ENCODE results near the gene PTPRM. TPM values are rescaled to one million over a fixed set of nuclear protein-coding genes. Genes with fewer than 3 reads are reported as not detected.
A peak's percentile ranks its signal among the peaks of the same experiment; 100 is the strongest.

Gene PTPRM
- total RNA-seq, 1 donor from 2014 or later = 40.1 TPM

DNA sequence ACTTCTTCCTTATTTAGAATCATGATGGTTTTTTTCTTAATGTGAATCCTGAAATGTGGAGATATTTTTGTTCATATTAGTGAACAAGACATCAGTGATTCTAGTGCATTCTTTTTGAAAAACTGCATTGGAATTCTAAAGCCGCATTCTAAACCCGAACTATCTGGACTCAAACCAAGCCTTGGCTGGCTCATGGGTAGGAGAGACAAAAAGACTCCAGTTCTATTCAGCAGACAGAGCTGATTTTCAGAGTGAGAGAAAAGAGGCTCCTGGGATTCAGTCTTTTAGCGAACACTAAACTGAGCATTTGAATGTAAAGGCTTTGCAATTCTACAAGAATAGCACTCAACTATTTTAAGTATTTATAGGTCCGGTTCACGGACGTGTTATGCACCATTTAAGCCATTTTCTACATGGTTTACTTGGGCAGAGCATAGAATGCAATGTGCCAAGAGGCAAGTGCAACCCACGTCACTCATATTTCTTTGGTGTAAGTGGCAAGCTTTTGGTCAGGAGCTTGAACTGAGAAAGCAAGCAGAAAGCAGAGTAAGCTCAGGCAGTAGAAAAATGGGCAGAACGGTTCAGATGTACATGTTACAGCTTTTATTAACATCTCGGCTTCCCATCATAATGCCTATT lies 814.8 kb downstream of the PTPRM start:
- no peak for DNase-seq (ENCODE audit: low read depth in 2 of 2)

DNA sequence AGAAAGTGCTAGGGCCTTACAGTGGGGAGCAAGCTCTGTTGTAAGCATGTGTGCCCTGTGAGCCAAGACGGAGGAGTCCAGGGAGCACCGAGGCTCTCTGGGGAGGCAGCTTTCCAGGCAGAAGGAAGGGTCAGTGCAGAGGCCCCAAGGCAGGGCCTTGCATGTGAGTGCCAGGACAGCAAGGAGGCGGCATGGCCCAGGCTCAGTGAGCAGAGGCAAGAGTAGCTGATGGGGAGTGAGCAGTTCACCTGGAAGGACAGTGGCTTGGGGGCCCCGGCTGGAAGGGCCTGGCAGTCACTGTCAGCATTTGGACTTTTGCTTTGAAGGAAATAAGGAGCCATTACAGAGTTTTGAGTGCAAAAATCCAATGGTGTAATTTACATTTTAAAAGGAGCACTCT lies 818.3 kb downstream of the PTPRM start:
- DNase-seq (ENCODE audit: low read depth in 2 of 2) = no peak

DNA sequence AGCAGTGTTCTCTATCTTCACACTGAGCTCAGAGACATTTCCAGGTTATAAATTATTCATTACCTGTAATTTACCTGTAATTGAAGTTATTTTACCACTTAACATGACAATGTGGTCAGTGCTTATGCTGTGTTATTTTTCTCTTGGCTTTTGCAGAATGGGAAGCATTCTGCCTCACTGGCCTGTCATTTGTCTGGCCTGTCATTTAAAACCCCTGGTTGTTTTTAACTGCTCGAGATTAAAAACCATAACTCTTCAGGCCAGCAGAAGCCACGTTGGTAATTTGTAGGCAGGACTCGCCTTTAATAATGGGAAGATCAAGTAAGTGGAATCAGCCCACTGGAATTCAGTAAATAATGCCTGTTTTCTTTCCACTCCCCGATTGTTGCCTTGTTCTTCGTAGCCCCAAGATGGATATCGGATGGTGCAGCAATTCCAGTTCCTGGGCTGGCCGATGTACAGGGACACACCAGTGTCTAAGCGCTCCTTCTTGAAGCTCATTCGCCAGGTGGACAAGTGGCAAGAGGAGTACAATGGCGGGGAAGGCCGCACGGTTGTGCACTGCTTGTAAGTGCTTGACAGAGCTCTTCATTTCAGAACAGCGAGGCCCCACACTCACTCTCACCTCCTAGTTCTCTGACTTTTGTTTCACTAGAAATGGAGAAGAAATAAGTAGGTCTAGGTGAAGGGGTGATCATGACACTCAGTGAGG lies 819.7 kb downstream of the PTPRM start:
- DNase-seq (ENCODE audit: low read depth in 2 of 2) = no peak

DNA sequence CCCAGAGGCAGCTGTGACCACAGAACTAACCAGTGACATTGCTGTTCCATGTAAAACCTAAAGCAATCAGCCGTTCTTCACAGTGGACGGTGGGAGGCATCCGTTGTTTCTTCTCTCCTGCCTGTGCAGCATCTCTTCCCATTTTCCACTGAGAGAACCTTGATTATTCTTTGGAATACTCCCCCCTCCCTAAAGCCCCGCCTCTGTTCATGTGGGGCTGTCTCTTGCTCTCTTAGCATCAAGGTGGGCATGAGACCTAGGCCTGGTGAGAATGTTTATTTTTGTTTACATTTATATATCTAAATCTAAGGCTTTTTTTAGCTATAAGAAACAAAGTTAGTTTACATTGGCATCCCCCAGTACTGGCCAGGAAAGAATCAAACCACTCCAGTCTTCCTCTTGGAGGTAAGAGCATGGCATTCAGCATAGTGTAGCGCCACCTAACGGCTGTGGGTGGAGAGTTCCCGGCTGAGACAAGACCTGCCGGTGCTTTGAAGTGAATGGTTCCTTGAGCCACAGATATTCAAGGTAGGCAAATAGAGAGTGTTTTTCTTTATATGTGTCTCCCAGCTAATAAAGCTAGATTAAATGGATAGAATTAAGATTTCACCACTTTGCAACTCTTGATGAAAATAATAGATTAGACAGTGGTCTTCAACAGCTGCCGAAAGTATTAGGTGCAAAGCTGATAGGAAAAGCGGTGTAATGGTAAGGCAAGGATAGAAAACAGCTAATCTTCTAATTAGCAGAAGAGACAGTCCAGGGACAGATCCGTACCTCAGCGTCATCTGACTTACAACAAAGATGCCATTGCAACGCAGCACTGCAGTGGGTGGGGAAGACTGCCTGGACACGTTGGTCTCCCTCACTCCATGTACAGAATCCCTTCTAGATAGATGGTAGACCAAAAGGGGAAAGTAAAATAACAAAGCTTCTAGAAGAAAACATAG lies 822.5 kb downstream of the PTPRM start:
- peak; percentile 82 to 90 for DNase-seq (ENCODE audit: low read depth in 2 of 2)

DNA sequence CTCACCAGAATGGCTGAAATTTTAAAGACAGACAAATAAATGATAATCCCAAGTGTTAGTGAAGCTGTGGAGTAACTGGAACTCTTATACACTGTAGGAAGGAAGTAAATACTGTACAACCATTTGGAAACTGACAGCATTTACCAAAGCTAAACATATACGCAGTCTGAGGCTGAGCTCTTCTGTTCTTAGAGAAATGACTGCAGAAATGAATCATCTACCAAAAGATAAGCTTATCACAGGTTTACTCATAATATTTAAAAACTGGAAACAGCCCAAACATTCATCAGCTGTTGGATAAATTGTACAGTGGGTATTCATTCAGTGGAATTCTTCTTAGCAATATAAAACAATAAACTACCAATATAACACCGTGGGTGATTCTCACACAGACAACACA lies 824.0 kb downstream of the PTPRM start:
- peak in 1 of 2 donors; percentile 6 for DNase-seq (ENCODE audit: low read depth in 2 of 2)

DNA sequence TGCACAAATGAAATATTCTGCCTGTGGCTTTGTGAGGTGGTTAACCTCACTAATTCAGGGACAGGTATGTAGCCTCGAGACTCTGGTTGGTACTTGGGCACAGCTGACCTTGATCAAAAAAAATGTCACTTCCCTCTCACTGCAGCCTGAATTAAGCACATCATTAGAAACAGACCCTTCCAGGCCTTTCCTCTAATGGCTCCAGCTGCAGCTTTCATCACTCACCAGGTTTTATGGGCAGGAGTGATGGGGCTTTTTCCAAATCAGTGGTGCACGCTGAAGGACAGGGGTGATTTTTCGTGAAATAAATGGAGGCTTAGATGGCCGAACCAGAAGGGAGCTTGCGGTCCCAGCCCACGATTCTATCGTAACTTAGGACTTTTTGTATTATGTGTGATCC lies 829.1 kb downstream of the PTPRM start:
- DNase-seq (ENCODE audit: low read depth in 2 of 2) = no peak

DNA sequence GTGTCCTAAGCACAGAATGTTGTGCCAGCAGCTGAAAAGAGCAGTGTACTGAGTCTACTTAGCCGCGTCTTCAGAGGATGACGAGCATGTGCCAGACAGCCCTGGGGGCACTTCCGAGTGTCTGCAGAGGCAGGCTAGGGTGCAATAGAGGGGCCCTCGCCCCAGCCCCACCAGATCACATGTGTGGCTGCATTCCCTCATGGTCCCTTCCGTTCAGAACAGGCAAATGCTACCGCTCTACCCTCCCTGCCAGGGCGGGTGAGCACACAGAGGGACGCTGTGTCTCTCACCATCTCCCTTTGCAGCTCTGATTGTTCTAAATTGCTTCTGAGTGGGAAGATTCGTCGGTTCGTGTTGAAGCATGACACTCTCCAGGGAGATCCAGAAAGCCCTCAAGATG lies 829.9 kb downstream of the PTPRM start:
- DNase-seq (ENCODE audit: low read depth in 2 of 2) = no peak

DNA sequence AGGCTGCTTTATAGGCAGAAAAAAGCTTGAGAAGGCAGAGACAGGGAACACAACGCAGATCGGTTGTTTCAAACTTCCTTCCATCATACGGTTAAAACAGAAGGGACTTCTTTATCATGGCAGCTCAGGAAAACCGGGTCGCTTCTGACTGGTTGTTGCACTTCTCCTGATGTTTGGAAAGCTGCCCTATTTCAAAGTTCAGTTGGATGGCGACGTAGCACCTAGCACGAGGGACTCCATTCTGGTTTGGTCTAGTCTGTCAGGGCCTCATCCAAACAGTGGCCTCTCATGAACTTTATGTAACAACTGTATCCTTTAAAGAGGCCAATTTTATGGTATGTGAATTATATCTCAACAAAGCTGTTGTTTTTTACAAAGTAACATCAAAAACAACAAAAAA lies 832.0 kb downstream of the PTPRM start:
- no peak for DNase-seq (ENCODE audit: low read depth in 2 of 2)

DNA sequence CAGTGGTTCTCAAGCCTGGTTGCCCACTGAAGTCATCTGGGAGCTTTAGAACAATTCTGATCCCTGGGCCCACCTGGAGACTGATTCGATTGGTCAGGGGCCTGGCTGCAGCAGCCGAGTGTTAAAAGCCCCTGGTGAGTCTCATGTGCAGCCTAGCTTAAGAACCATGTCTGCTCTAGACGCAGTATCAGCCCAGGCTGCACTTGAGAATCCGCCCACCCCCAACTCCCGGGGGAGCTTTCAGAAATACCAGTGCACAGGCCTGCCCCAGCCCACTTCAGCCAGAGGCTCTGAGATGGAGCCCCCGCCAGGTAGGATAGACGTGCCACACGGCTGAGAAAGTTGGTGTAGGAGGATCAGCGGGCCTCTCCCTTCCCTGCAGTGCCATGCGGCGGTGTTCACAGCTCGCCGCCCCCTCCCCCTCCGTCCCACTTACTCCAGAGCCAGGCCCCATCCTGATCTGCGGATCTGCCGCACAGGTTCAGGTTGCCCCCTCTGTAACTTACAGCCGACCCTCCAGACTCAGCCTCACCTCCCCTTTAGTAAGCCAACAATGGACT lies 833.2 kb downstream of the PTPRM start:
- no peak for DNase-seq (ENCODE audit: low read depth in 2 of 2)

DNA sequence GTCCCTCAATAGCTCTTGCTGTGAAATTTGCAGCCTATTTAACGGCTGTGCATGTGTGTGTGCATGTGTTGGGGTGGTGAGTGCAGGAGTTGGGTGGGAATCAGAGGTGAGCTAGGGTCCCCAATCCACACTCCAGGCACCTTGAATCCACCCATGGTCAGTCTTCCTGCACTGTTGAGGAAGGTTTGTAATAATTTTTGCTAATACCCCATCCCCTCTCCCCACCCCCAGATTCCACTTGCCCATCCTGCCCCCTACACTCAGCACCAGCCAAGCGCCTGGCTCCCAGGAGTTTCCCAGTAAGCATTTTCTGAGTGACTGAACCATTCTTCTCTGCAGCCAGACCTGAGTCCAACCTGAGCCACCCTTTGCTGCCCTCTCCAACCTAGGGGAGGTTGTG lies 833.7 kb downstream of the PTPRM start:
- DNase-seq (ENCODE audit: low read depth in 2 of 2) = no peak

DNA sequence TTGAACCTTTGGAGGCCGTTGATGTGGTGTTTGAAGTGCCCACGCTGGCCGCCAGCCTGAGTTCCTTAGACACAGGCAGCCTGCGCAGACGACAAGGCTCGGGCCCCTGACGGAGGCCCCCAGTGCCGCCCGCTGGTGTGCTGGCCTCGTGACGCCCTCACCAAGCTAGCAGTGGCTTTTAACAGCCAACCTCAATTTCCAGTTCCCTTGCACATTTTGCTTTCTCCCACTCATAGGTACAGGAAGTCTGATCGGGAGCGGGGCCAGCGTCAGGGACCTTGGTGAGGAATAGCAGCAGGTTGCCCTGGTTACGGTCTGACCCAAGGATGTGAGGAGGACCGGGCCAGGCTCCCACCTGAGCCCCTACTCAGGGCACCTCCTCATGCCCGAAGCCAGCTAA lies 834.5 kb downstream of the PTPRM start:
- no peak for DNase-seq (ENCODE audit: low read depth in 2 of 2)

DNA sequence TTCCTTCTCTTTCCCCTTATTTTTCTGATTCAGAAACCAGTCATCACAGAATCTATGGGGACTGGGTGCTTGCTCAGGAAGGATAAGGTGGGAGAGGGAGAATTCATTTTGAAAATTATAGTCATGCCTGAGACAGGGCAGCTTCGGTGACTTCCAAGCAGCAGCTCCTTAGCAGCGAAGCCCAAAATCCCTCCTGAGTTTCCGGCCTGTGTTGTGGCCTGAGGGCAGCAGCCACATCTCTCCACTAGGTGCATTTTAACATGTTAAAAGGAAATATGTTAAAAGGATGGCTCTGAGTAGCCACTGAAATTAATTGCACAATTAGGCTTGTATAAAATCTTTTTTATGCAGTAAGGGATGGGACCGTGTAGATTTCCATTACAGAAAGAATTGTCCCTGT lies 835.1 kb downstream of the PTPRM start:
- DNase-seq (ENCODE audit: low read depth in 2 of 2) = no peak

DNA sequence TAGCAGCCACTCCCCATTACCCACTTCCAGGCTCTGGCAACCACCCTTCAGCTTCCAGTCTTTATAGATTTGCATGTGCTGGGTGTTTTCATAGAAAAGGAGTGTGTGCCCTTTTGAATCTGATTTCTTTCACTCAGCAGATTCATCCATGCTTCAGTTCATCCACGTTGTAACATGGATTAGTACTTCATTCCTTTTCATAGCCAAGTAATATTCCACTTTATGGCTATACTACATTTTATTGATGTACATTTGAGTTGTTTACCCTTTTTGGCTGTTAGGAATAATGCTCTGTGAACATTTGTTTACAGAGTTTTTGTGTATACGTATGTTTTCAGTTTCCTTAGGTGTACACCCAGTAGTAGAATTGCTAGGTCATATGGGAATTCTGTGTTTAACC lies 836.6 kb downstream of the PTPRM start:
- DNase-seq (ENCODE audit: low read depth in 2 of 2) = no peak

DNA sequence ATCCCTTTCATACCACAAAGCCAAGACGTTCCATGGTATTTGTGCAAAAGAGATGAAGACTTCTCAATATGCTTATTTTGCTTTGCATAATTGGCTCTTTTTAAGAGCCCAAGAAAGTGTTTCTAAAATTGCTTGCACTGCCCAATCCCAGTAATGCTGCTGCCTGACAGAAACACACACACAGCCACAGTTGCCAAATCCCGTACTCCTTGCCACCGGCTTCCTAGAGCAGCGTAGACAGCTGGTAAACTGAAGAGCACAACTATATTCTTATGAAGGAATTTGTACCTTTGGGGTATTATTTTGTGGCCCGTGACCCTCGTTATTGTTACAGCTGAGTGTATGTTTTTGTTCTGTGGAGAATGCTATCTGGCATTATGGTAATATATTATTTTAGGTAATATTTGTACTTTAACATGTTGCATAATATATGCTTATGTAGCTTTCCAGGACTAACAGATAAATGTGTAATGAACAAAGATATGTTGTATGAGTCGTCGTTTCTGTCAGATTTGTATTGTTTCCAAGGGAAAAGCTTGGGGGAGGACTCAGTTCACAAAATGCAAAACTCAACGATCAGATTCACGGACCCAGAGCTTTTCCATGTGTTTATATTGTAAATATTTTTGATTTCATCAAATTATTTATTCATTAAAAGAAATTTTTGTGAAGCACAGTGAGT lies 839.2 kb downstream of the PTPRM start:
- DNase-seq (ENCODE audit: low read depth in 2 of 2) = no peak

DNA sequence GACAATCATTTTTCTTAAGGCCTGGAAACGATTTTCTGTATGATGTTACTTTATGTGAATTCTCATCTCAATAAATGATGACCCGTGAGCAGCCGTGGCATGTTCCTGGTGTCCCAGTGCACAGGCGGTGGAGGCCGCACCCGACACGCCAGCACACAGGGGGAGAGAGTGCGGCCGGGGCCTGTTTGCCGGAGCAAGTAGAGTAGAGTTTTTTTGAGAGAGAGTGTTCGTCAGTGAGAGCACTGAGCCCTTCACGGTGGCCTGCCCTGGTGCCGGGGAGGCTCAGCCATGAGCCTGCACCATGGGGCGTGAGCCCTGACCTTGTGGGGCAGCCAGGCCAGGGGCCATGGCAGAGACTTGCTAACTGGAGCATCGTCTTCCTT lies 839.7 kb downstream of the PTPRM start:
- no peak for DNase-seq (ENCODE audit: low read depth in 2 of 2)

DNA sequence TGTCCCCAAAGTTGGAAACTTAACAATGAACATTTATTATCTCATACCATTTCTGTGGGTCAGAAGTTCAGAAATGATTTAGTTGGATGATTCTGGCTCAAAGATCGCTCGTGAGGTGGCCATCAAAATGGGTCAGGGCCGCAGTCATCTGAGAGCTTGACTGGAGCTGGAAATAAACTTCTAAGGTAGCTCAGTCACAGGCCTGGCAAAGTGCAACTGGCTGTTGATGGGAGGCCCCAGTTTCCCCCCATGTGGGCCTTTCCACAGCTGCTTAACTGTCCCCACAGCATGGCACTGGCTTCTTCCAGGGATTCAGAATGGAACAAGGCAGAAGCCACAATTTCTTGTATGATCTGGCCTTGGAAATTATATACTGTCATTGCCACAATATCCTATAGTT lies 842.0 kb downstream of the PTPRM start:
- DNase-seq (ENCODE audit: low read depth in 2 of 2) = no peak

DNA sequence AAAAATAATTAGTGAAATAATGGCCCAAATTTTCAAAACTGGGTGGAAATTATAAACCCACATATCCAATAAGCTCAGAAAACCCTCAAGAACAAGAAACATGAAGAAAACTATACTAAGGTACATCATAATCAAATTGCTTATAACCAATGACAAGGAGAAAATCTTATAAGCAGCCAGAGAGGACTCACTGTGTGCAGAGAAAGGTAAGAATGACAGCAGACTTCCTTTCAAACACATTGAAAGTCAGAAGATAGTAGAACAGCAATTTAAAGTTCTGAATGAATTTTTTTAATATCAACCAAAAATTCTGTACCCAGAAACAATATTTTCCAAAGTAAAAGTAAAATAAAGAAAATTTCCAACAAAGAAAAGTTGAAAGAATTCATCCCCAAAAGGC lies 844.4 kb downstream of the PTPRM start:
- DNase-seq (ENCODE audit: low read depth in 2 of 2) = no peak

DNA sequence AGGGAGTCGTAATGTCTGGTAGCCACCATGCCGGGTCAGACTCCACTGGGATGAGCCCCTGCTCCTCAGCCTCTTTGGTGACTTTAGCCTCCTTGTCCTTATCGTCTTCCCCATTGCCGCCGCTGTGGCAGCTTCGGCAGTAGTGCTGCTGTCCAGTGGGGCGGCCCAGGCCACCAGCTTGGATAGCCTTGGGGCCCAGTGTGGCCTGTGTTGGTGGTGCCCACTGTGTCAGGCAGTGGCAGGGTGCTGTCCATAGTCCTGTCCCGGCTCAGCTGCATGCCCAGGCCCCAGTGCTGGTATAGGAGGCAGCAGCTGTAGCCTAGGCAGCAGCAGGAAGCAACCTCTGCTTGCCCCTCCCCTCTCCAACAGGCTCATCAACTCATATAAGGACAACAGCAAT lies 845.0 kb downstream of the PTPRM start:
- no peak for DNase-seq (ENCODE audit: low read depth in 2 of 2)

DNA sequence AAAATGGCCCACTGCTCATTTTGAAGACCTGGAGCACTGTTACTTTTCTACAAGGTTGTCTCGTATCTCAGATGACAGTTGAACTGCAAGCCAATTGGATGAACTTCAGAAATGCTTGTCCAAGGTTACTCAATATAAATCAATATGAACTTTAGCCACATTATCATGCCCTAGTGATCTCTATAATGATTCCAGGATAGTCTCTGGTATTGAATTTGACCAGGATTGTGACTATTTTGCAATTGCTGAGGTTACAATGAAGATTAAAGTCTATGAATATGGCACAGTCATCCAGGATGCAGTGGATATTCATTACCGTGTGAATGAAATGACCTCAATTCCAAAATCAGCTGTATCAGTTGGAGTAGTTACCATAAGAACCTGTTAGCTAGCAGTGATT lies 846.1 kb downstream of the PTPRM start:
- DNase-seq (ENCODE audit: low read depth in 2 of 2) = no peak

DNA sequence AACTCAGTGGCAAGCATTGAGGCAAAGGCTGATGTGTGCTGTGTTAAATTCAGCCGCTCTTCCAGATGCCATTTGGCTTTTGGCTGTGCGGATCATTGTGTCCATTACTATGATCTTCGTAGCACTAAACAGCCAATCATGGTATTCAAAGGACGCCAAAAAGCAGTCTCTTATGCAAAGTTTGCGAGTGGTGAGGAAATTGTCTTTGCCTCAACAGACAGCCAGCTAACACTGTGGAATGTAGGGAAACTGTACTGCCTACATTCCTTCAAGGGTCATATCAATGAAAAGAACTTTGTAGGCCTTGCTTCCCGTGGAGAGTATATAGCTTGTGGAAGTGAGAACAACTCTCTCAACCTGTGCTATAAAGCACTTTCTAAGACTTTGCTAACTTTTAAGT lies 846.6 kb downstream of the PTPRM start:
- DNase-seq (ENCODE audit: low read depth in 2 of 2) = no peak

DNA sequence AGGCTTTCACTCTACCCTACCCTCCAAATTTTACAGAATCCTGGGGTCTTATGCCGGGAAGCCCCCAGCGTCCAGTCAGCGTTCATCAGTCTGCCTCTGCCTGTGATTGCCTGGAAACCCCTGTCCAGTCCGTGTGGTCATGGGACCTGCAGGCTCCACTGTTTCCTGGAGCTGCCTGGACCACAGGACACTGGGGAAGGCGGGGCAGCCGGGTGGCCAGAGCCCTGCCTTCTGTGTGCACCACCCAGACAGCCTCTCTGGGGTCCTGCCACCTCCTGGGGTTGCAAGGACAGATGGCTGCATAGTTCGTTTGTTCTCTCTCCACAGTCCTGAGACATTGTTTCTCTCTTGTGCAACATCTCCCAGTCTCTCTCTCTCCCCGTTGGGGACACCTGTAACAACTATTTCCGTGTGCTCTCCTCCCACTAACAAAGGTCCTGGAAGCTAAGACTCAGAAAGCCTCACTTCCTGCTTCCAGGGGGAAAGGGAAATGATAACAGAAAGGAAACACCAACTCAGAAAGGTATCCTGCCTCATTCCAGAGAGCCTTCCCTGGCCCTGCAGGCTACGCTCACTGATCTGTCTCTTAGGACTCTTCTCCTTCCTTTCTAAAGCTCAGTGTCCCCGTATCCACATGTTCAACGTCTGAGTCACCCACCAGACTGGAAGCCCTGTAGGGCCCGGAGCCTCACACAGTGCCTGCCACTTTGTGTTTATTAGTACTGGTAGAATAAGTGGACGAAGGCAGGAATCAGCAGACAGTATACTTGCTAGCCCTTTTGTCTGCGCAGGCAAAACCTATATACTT lies 849.3 kb downstream of the PTPRM start:
- peak in 1 of 2 donors; percentile 5 for DNase-seq (ENCODE audit: low read depth in 2 of 2)

All from lung microvascular endothelial cell (primary cell).